Heart right ventricle (tissue), 16 donors: ENCODE measurements around the gene SSBP3. TPM values are rescaled to one million over a fixed set of nuclear protein-coding genes. Genes with fewer than 3 reads are reported as not detected.

ENCODE experiments used
- ATAC-seq, 8 donors: fragments of 200-7000 bp; cut with Tn5 transposase; one replicate each; pipeline ENCODE4 v1.9.1; 2020; ENCODE audit warnings: mild to moderate bottlenecking in 8 of 8, moderate library complexity in 8 of 8, moderate number of reproducible peaks in 1 of 8
- DNase-seq, 2 donors: peaks; one replicate each; pipeline ENCODE4 v3.0.0-alpha.2; 2020
- H3K27ac ChIP-seq, 10 donors: fragments of 200-600 bp; sonication (generic) in 2 of 10; one replicate each; pipeline versions ENCODE4 v1.5.0 to v1.8.0; 2020 to 2022; ENCODE audit warnings: mild to moderate bottlenecking in 3 of 10
- H3K27me3 ChIP-seq, 7 donors: fragments of 200-600 bp; one replicate each; pipeline ENCODE4 v1.8.0; 2021 to 2022; ENCODE audit warnings: mild to moderate bottlenecking in 2 of 7
- H3K36me3 ChIP-seq, 9 donors: fragments of 200-600 bp; sonication (generic) in 1 of 9; one replicate each; pipeline versions ENCODE4 v1.5.0 to v1.8.0; 2020 to 2022; ENCODE audit warnings: mild to moderate bottlenecking in 2 of 9
- H3K4me1 ChIP-seq, 9 donors: fragments of 200-600 bp; sonication (generic) in 1 of 9; one replicate each; pipeline versions ENCODE4 v1.5.0 to v1.8.0; 2020 to 2022; ENCODE audit warnings: mild to moderate bottlenecking in 4 of 9
- H3K4me3 ChIP-seq, 10 donors: fragments of 200-600 bp; sonication (generic) in 2 of 10; one replicate each; pipeline versions ENCODE4 v1.5.0 to v1.8.0; 2020 to 2022; ENCODE audit warnings: mild to moderate bottlenecking in 7 of 10, moderate library complexity in 2 of 10
- H3K9me3 ChIP-seq, 11 donors: fragments of 200-600 bp in 10 of 11; sonication (generic) in 2 of 11; one replicate each; pipeline versions ENCODE4 v1.5.0 to v1.8.0; 2013 to 2022; ENCODE audit warnings: mild to moderate bottlenecking in 2 of 11, control low read depth in 1 of 11, moderate library complexity in 1 of 11
- WGBS, 2 donors: extraction: QIAGEN DNeasy Blood & Tissue Kit; methylation state at CpG; one replicate each; pipeline ENCODE4 v1.1.7; 2013; ENCODE audit warnings: inconsistent platforms in 1 of 2; 5-methylcytosine and 5-hydroxymethylcytosine counted together
- intact Hi-C, 10 donors: fragments of 100-400 bp; cut with DNase I; formaldehyde crosslinking; loops; one replicate each; pipeline versions ENCODE4 v1.11.1 to v1.14.2; 2022
- polyA plus RNA-seq, 2 donors: library from polyadenylated mRNA; stranded (reverse); fragments of 200-250 nt; gene quantifications; one replicate each; pipeline ENCODE4 v1.2.3, GENCODE V29; 2013
- total RNA-seq, 10 donors: library from RNA; stranded (reverse); fragmentation: NEBNext Ultra II Directional in 3 of 10; extraction: Animal tissue kit (Norgen Biotek cat#: 25700) in 3 of 10; gene quantifications; one replicate each; pipeline versions ENCODE4 v1.2.1 to v1.2.4, GENCODE V29; 2021 to 2023
- TF ChIP-seq, protein P1 (sequence below), 9 donors: fragments of 200-600 bp; sonication (generic) in 2 of 9; IDR thresholded peaks; one replicate each; pipeline versions ENCODE4 v1.5.0 to v1.8.0; 2021 to 2022; ENCODE audit warnings: antibody characterized with exemption in 9 of 9, mild to moderate bottlenecking in 5 of 9, moderate library complexity in 1 of 9
- donor health status: Arrhythmogenic right ventricular cardiomyopathy.
- donor health status: ischemic (EF 13 %, LVEDD 7.1; RV severe dilation, severe dysfunction).
- donor health status: healthy with polysubstance abuse.
- donor health status: DM: no; HTN: yes; CAD: no.
- donor health status: DM: no; HTN: no; CAD: no.
- donor health status: ischemic (EF 25% LVEDD 6.9; RV normal size, moderate dysfunction).
- donor health status: ischemic (EF 25% LVEDD 5.7; RV mildly dilated, moderate dysfunction).
- donor health status: healthy.
- donor health status: DM: yes; HTN: yes; CAD: no.
- donor health status: Ischemic cardiomyopathy.
- donor health status: ischemic (EF 35%, LVEDD 5.7; RV mildly dilated, moderate dysfunction).
- donor health status: nonischemic (EF 11% LVEDD 7.7; RV severe dilation, severe dysfunction).
- donor health status: DM: yes; HTN: yes; CAD: no.
- donor health status: PGD.
- donor health status: ischemic (EF 29% LVEDD 5.4; RV normal size, mild dysfunction).
- donor health status: nonischemic (EF 23%, LVEDD 6.1; RV moderate dilation, normal function).

Gene SSBP3
- total and polyA plus RNA-seq, 12 donors, result 17.6 to 71.9 (median 52.8) TPM

GRCh38 chr1:54342742-54343687 lies 63.2 kb downstream of the SSBP3 start:
- TF ChIP-seq, protein P1, sequence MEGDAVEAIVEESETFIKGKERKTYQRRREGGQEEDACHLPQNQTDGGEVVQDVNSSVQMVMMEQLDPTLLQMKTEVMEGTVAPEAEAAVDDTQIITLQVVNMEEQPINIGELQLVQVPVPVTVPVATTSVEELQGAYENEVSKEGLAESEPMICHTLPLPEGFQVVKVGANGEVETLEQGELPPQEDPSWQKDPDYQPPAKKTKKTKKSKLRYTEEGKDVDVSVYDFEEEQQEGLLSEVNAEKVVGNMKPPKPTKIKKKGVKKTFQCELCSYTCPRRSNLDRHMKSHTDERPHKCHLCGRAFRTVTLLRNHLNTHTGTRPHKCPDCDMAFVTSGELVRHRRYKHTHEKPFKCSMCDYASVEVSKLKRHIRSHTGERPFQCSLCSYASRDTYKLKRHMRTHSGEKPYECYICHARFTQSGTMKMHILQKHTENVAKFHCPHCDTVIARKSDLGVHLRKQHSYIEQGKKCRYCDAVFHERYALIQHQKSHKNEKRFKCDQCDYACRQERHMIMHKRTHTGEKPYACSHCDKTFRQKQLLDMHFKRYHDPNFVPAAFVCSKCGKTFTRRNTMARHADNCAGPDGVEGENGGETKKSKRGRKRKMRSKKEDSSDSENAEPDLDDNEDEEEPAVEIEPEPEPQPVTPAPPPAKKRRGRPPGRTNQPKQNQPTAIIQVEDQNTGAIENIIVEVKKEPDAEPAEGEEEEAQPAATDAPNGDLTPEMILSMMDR (IDR thresholded peaks at IDR 0.05), result no peak
- Histone ChIP-seq H3K9me3 (no peaks in the 10 kb centered on the region), H3K4me3 (no peak overlapping the region), H3K4me1 (peaks cover 3 to 44% (median 24%) of the 10 kb centered on the region in 9 donors), H3K36me3 (no peaks in the 10 kb centered on the region), H3K27me3 (no peaks in the 10 kb centered on the region), H3K27ac (peak overlapping the region in 1 of 10 donors; percentile 16)
- ATAC-seq, result peak in 2 of 8 donors; percentile 5 to 11
- intact Hi-C loops, result no loop called here
- WGBS, 2 donors, result 73 to 75% methylated on average over 26 of the region's 26 CpGs
- DNase-seq, result no peak

- TF ChIP-seq, protein P1 (IDR thresholded peaks at IDR 0.05), result no peak
These were observed 63.9 kb downstream of the SSBP3 start for GRCh38 chr1:54342288-54342687.

GRCh38 chr1:54341763-54342162 lies 64.4 kb downstream of the SSBP3 start:
- DNase-seq, result no peak
- Histone ChIP-seq H3K4me3 (no peak overlapping the region), H3K4me1 (peaks cover 4 to 56% (median 36%) of the 10 kb centered on the region in 9 donors), H3K36me3 (no peaks in the 10 kb centered on the region), H3K27ac (no peak overlapping the region), H3K27me3 (no peaks in the 10 kb centered on the region), H3K9me3 (no peaks in the 10 kb centered on the region)
- TF ChIP-seq, protein P1 (IDR thresholded peaks at IDR 0.05), result no peak
- ATAC-seq, result no peak
- intact Hi-C loops, result no loop called here
- 92% methylated on average over 9 of the region's 9 CpGs for WGBS, 2 donors

More at GRCh38 chr1:54342288-54342687, 63.9 kb downstream of the SSBP3 start:
- peak in 3 of 8 donors; percentile 8 to 39 (median 22) for ATAC-seq
- no peak overlapping the region for H3K4me3 ChIP-seq
- WGBS, 2 donors, result 58 to 64% methylated on average over 2 of the region's 2 CpGs
- DNase-seq, result no peak
- H3K27me3 ChIP-seq, result no peaks in the 10 kb centered on the region
- intact Hi-C loops, result no loop called here
- H3K36me3 ChIP-seq, result no peaks in the 10 kb centered on the region
- H3K9me3 ChIP-seq, result no peaks in the 10 kb centered on the region
- H3K4me1 ChIP-seq, result peaks cover 4 to 51% (median 31%) of the 10 kb centered on the region in 9 donors
- H3K27ac ChIP-seq, result peak overlapping the region in 1 of 10 donors; percentile 10

DNA sequence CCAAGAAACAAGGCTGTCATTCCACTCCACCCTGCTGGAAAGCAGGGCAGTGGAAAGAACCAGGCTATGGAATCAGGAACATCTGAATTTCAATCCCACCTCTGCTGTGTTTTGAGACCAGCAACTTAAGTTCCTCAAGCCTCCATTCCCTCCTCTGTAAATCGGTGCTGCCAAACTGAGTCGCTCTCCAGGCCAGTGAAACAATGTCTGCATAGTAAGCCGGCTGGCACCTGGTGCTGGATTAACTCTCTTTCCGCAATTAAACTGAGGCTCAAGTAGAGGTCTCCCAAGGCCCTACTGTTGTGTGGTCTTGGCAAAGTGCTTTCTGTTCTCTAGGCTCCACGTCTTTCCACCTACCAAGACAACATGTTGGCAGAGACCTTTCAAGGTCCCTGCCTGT lies 65.3 kb downstream of the SSBP3 start:
- peaks cover 10 to 65% (median 45%) of the 10 kb centered on the region in 9 donors for H3K4me1 ChIP-seq
- H3K27me3 ChIP-seq, result no peaks in the 10 kb centered on the region
- ATAC-seq, result no peak
- H3K4me3 ChIP-seq, result no peak overlapping the region
- no peaks in the 10 kb centered on the region for H3K36me3 ChIP-seq
- no peaks in the 10 kb centered on the region for H3K9me3 ChIP-seq
- intact Hi-C loops, result no loop called here
- WGBS, 2 donors, result 82 to 84% methylated on average over 5 of the region's 5 CpGs
- H3K27ac ChIP-seq, result peak overlapping the region in 7 of 10 donors; percentile 13 to 49 (median 37)
- DNase-seq, result no peak
- TF ChIP-seq, protein P1 (IDR thresholded peaks at IDR 0.05), result no peak
